ENCODE data around the gene MS4A7. TPM values are rescaled to one million over a fixed set of nuclear protein-coding genes. Genes with fewer than 3 reads are reported as not detected.

Gene MS4A7, protein sequence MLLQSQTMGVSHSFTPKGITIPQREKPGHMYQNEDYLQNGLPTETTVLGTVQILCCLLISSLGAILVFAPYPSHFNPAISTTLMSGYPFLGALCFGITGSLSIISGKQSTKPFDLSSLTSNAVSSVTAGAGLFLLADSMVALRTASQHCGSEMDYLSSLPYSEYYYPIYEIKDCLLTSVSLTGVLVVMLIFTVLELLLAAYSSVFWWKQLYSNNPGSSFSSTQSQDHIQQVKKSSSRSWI
- total RNA-seq = not detected in 3 replicates
- long read RNA-seq = 0 reads

DNA sequence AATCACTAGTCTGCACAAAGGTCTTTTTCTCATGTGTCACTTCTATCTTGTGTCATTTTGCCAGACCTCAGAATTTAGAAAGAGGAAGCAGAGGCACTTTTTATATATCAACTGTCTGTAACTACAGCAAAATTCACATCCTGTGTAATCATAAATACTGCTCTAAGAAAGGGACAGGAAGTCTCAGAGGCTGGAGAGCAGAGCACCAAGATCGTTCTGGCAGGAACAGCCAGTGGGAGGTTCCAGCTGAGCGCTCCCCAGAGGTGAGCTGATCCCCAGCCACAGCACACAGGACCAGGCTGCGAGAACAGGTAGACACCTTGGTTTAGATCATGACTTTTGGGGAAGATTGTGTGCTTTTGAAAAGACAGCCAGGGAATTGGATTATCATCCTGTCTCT, at the start of gene MS4A7:
Gene MS4A7, plus strand, starts transcription at position 179 of the 400 bp plus-strand sequence. CDS start 4,610 bp downstream, outside the sequence.
- TF ChIP-seq, protein P1, sequence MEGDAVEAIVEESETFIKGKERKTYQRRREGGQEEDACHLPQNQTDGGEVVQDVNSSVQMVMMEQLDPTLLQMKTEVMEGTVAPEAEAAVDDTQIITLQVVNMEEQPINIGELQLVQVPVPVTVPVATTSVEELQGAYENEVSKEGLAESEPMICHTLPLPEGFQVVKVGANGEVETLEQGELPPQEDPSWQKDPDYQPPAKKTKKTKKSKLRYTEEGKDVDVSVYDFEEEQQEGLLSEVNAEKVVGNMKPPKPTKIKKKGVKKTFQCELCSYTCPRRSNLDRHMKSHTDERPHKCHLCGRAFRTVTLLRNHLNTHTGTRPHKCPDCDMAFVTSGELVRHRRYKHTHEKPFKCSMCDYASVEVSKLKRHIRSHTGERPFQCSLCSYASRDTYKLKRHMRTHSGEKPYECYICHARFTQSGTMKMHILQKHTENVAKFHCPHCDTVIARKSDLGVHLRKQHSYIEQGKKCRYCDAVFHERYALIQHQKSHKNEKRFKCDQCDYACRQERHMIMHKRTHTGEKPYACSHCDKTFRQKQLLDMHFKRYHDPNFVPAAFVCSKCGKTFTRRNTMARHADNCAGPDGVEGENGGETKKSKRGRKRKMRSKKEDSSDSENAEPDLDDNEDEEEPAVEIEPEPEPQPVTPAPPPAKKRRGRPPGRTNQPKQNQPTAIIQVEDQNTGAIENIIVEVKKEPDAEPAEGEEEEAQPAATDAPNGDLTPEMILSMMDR (IDR thresholded peaks at IDR 0.05) = no peak
- H3K4me1 Mint-ChIP-seq (ENCODE audit: low read depth) = no peaks in the 10 kb centered on the region
- no peaks in the 10 kb centered on the region for H3K36me3 Mint-ChIP-seq (ENCODE audit: low read depth)
- no peak within 1 kb of the TSS for H3K27ac Mint-ChIP-seq (ENCODE audit: unreplicated experiment)
- no peaks in the 10 kb centered on the region for H3K9me3 Mint-ChIP-seq (ENCODE audit: low read depth)
- H3K27me3 Mint-ChIP-seq (ENCODE audit: low read depth) = peaks cover 26% of the 10 kb centered on the region
- no peak for DNase-seq (ENCODE audit: low spot score)
- H3K4me3 Mint-ChIP-seq (ENCODE audit: unreplicated experiment) = no peak within 1 kb of the TSS

DNA sequence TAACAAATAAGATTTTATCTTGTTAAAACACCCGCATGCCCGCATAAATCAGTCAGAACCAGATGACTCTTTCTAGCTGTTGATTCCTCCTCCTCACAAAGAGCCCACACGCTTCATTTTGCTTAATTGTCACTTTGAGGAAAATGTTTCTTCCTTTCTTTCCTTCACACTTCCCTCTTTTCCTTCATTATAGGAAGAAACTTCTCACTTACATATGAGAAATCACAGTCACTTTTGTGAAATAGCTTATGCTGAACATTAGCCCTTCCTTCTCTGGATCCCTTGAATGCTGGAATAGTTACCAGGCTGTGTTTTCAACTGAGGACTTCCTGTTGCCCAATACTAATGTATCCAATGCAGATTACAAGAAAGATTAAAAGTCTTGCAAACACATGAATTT, 45.5 kb upstream of the MS4A7 start:
- TF ChIP-seq, protein P1 (IDR thresholded peaks at IDR 0.05) = no peak
- H3K27ac Mint-ChIP-seq (ENCODE audit: unreplicated experiment) = no peak overlapping the region
- no peaks in the 10 kb centered on the region for H3K4me1 Mint-ChIP-seq (ENCODE audit: low read depth)
- H3K9me3 Mint-ChIP-seq (ENCODE audit: low read depth) = peaks cover 3% of the 10 kb centered on the region
- peaks cover 7% of the 10 kb centered on the region for H3K27me3 Mint-ChIP-seq (ENCODE audit: low read depth)
- no peaks in the 10 kb centered on the region for H3K36me3 Mint-ChIP-seq (ENCODE audit: low read depth)
- DNase-seq (ENCODE audit: low spot score) = no peak
- H3K4me3 Mint-ChIP-seq (ENCODE audit: unreplicated experiment) = no peak overlapping the region

DNA sequence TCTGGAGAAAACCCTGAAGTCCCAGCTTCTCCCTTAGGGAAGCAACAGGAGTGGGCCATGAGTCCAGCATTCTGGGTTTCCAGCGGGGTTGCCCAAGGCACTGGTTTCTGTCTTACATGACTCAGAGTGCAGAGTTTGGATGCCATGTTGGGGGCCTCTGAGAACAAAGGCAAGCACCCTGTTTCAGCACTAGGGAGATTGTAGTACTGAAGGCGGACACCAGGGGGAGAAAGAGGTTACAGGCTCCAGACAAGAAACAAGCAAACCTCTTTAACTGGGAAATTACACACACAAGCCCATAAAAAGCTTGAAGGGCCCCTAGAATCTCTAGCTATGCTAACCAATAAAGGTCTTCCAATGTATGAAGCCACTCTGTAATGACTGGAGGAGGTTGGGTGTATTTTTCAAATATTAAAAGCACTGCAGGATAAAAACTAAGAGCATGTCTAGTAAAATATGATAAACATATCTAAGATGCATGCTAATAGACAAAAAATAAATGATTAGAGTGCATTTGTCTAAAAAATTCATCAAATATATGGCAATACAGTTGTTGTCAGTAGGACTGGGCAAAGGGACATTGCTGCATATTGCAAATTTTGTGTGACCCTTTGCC, 44.2 kb upstream of the MS4A7 start:
- DNase-seq (ENCODE audit: low spot score) = no peak
- Mint-ChIP-seq H3K4me1 (ENCODE audit: low read depth) (no peaks in the 10 kb centered on the region), H3K27ac (ENCODE audit: unreplicated experiment) (no peak overlapping the region)

DNA sequence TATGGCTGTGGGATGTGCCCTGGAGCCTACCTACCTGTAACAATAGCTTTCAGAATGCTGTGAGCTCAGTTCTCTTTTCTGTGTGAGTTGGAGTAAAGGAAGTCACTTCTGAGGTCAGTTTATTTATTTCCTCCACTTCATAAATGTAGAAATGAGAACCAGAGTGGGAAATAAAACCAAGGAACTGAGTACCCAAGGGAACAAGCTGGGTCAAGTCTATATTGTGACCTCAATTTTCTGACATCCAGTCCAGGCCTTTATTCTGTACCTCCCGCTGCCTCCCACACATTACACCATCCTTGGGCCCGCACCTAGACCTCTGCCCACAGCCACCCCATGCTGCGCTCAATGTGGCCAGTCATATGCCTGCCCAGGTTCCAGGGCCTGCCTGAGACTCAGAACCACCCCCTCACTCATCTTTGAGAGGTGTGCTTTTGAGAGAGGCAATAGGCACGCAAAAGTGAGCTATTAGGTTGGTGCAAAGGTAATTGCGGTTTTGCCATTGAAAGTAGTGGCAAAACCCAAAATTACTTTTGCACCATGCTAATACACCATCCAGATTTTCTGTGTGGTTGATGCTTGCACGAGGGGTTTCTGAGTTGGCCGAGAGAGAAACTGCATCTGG, 41.5 kb upstream of the MS4A7 start:
- Mint-ChIP-seq H3K36me3 (ENCODE audit: low read depth) (no peaks in the 10 kb centered on the region), H3K4me3 (ENCODE audit: unreplicated experiment) (no peak overlapping the region), H3K27me3 (ENCODE audit: low read depth) (peaks cover 20% of the 10 kb centered on the region), H3K4me1 (ENCODE audit: low read depth) (no peaks in the 10 kb centered on the region), H3K27ac (ENCODE audit: unreplicated experiment) (no peak overlapping the region), H3K9me3 (ENCODE audit: low read depth) (no peaks in the 10 kb centered on the region)
- no peak for DNase-seq (ENCODE audit: low spot score)
- TF ChIP-seq, protein P1 (IDR thresholded peaks at IDR 0.05) = no peak

More for the DNA sequence above, 44.2 kb upstream of the MS4A7 start:
- Mint-ChIP-seq H3K4me3 (ENCODE audit: unreplicated experiment) (no peak overlapping the region), H3K36me3 (ENCODE audit: low read depth) (no peaks in the 10 kb centered on the region), H3K9me3 (ENCODE audit: low read depth) (peaks cover 3% of the 10 kb centered on the region), H3K27me3 (ENCODE audit: low read depth) (peaks cover 12% of the 10 kb centered on the region)
- TF ChIP-seq, protein P1 (IDR thresholded peaks at IDR 0.05) = peak; percentile 81

DNA sequence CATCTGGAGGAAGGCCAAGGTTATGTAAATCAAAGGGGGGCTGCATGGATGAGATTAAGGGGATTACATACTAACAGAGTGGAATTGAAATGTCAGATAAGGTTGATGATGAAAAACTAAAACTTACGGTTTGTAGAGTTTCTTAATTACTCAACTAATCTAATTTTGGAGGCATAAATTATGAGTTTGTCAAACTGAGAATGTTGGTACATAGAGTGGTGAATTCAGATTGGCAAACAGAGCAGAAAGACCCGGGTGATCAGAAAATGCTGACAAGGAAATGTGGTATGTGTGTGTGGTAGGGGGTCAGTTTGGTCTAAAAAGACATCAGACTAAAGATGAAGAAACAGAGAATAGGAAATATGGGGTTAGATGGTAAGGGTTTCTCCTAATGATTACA, 40.3 kb upstream of the MS4A7 start:
- Mint-ChIP-seq H3K4me3 (ENCODE audit: unreplicated experiment) (no peak overlapping the region), H3K36me3 (ENCODE audit: low read depth) (no peaks in the 10 kb centered on the region), H3K27me3 (ENCODE audit: low read depth) (peaks cover 18% of the 10 kb centered on the region), H3K4me1 (ENCODE audit: low read depth) (no peaks in the 10 kb centered on the region), H3K27ac (ENCODE audit: unreplicated experiment) (no peak overlapping the region), H3K9me3 (ENCODE audit: low read depth) (no peaks in the 10 kb centered on the region)
- TF ChIP-seq, protein P1 (IDR thresholded peaks at IDR 0.05) = no peak
- no peak for DNase-seq (ENCODE audit: low spot score)
